ENCODE data around the gene LGALS3BP.
"Not testable (repeated sequence)": the region's sequence is repeated elsewhere in the genome, so short reads cannot be mapped to it uniquely, and the experiment has no call there.

The LGALS3BP gene

GRCh38 chr17:78979780-78980623, at the start of gene LGALS3BP:
LGALS3BP (minus strand) TSS chr17:78979923; CDS start chr17:78977191, 2,732 bp downstream.
- Mint-ChIP-seq H3K27ac (no peak within 1 kb of the TSS), H3K4me1 (peaks cover 28% of the 10 kb centered on the region), H3K36me3 (no peaks in the 10 kb centered on the region), H3K4me3 (no peak within 1 kb of the TSS), H3K9me3 (no peaks in the 10 kb centered on the region), H3K27me3 (peaks cover 12% of the 10 kb centered on the region)
- ATAC-seq = no peak

- no peaks in the 10 kb centered on the region for H3K36me3 Mint-ChIP-seq
- no peaks in the 10 kb centered on the region for H3K9me3 Mint-ChIP-seq
- H3K27ac Mint-ChIP-seq = no peak overlapping the region
- H3K27me3 Mint-ChIP-seq = peaks cover 84% of the 10 kb centered on the region
- no peak overlapping the region for H3K4me3 Mint-ChIP-seq
- no peak for ATAC-seq
- peaks cover 18% of the 10 kb centered on the region for H3K4me1 Mint-ChIP-seq
Observed at GRCh38 chr17:79028496-79029326, 49.0 kb upstream of the LGALS3BP start.

- peaks cover 84% of the 10 kb centered on the region for H3K27me3 Mint-ChIP-seq
- H3K36me3 Mint-ChIP-seq = no peaks in the 10 kb centered on the region
- H3K4me1 Mint-ChIP-seq = peaks cover 18% of the 10 kb centered on the region
- H3K4me3 Mint-ChIP-seq = no peak overlapping the region
- no peaks in the 10 kb centered on the region for H3K9me3 Mint-ChIP-seq
- ATAC-seq = peak; percentile 29
- H3K27ac Mint-ChIP-seq = no peak overlapping the region
Observed at GRCh38 chr17:79027925-79028491, 48.3 kb upstream of the LGALS3BP start.

- Mint-ChIP-seq H3K36me3 (no peaks in the 10 kb centered on the region), H3K4me1 (peaks cover 18% of the 10 kb centered on the region), H3K9me3 (no peaks in the 10 kb centered on the region), H3K27me3 (peaks cover 84% of the 10 kb centered on the region), H3K27ac (no peak overlapping the region), H3K4me3 (no peak overlapping the region)
- ATAC-seq = no peak
Observed at GRCh38 chr17:79027274-79027924, 47.7 kb upstream of the LGALS3BP start.

GRCh38 chr17:79026376-79027273, 46.9 kb upstream of the LGALS3BP start:
- no peak for ATAC-seq
- Mint-ChIP-seq H3K9me3 (no peaks in the 10 kb centered on the region), H3K27ac (no peak overlapping the region), H3K4me3 (no peak overlapping the region), H3K36me3 (no peaks in the 10 kb centered on the region), H3K27me3 (peaks cover 83% of the 10 kb centered on the region), H3K4me1 (peaks cover 18% of the 10 kb centered on the region)

- no peaks in the 10 kb centered on the region for H3K9me3 Mint-ChIP-seq
- H3K27me3 Mint-ChIP-seq = peaks cover 83% of the 10 kb centered on the region
- H3K4me1 Mint-ChIP-seq = peaks cover 18% of the 10 kb centered on the region
- peak overlapping the region; percentile 31 for H3K4me3 Mint-ChIP-seq
- ATAC-seq = no peak
- H3K36me3 Mint-ChIP-seq = no peaks in the 10 kb centered on the region
- H3K27ac Mint-ChIP-seq = no peak overlapping the region
Observed at GRCh38 chr17:79024901-79025737, 45.4 kb upstream of the LGALS3BP start.

GRCh38 chr17:79023886-79024771, 44.4 kb upstream of the LGALS3BP start, which contains the start of gene C1QTNF1:
C1QTNF1 (plus strand) TSS chr17:79024169; CDS start chr17:79043969, 19,800 bp downstream.
- Mint-ChIP-seq H3K27me3 (peaks cover 91% of the 10 kb centered on the region), H3K4me3 (peak within 1 kb of the TSS; percentile 83), H3K4me1 (peaks cover 18% of the 10 kb centered on the region), H3K36me3 (no peaks in the 10 kb centered on the region), H3K9me3 (no peaks in the 10 kb centered on the region), H3K27ac (peak within 1 kb of the TSS; percentile 70)
- peak; percentile 57 for ATAC-seq

GRCh38 chr17:79023180-79023705, 43.5 kb upstream of the LGALS3BP start:
- H3K4me1 Mint-ChIP-seq = peaks cover 18% of the 10 kb centered on the region
- H3K9me3 Mint-ChIP-seq = no peaks in the 10 kb centered on the region
- H3K27ac Mint-ChIP-seq = no peak overlapping the region
- ATAC-seq = no peak
- H3K27me3 Mint-ChIP-seq = peaks cover 98% of the 10 kb centered on the region
- H3K36me3 Mint-ChIP-seq = no peaks in the 10 kb centered on the region
- no peak overlapping the region for H3K4me3 Mint-ChIP-seq

GRCh38 chr17:79022507-79022991, 42.8 kb upstream of the LGALS3BP start:
- H3K4me3 Mint-ChIP-seq = no peak overlapping the region

GRCh38 chr17:79021929-79022328, 42.2 kb upstream of the LGALS3BP start:
- H3K9me3 Mint-ChIP-seq = not testable (repeated sequence)

More at GRCh38 chr17:79022507-79022991, 42.8 kb upstream of the LGALS3BP start:
- ATAC-seq = no peak
- no peak overlapping the region for H3K27ac Mint-ChIP-seq
- peaks cover 94% of the 10 kb centered on the region for H3K27me3 Mint-ChIP-seq
- H3K4me1 Mint-ChIP-seq = peaks cover 18% of the 10 kb centered on the region
- H3K36me3 Mint-ChIP-seq = no peaks in the 10 kb centered on the region
- H3K9me3 Mint-ChIP-seq = no peaks in the 10 kb centered on the region

GRCh38 chr17:79020631-79021301, 41.0 kb upstream of the LGALS3BP start:
- Mint-ChIP-seq H3K27ac (no peak overlapping the region), H3K4me3 (no peak overlapping the region), H3K9me3 (peaks cover under 1% of the 10 kb centered on the region), H3K4me1 (peaks cover 18% of the 10 kb centered on the region), H3K27me3 (peaks cover 89% of the 10 kb centered on the region), H3K36me3 (no peaks in the 10 kb centered on the region)
- no peak for ATAC-seq

More at GRCh38 chr17:79021929-79022328, 42.2 kb upstream of the LGALS3BP start:
- not testable (repeated sequence) for H3K36me3 Mint-ChIP-seq, H3K27ac Mint-ChIP-seq, ATAC-seq, H3K4me3 Mint-ChIP-seq
- Mint-ChIP-seq H3K27me3 (peaks cover 94% of the 10 kb centered on the region), H3K4me1 (peaks cover 18% of the 10 kb centered on the region)

All from stimulated activated memory B cell treated with anti-CD40 and anti-IgM and Interleukin-4, amounts not matched to agents 10 μg/mL and 1 μg/mL and 100 μg/mL, for 72 hours (primary cell).